ENCODE measurements around the gene NCBP2L. TPM values are rescaled to one million over a fixed set of nuclear protein-coding genes. Genes with fewer than 3 reads are reported as not detected.

NCBP2L gene
- total and polyA plus RNA-seq, 9 of the 15 experiments (the other 6 are each of a cell fraction or from before 2014, with no cell fraction given): not detected

DNA sequence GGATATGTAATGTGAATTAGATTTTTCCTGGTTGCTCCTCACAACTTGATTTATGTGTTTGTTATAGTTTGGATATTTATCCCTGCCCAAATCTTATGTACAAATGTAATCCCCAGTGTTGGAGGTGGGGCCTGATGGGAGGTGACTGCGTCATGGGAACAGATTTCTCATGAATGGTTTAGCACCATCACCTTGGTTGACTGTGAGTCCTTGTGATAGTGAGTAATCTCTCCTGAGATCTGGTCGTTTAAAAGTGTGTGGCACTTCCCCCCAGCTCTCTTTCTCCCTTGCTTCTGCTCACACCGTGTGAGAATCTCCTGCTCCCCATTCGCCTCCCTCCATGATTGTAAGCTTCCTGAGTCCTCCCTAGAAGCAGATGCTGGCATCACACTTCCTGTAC, 50.3 kb downstream of the NCBP2L start (continued):
- TF ChIP-seq CEBPG (CRISPR knock-in tag; IDR thresholded peaks at IDR 0.05) (no peak), CEBPG (tag; conservative IDR thresholded peaks at IDR 0.05 in 1 of 2, IDR thresholded peaks at IDR 0.05 in 1 of 2) (no peak), SMARCB1 (IDR thresholded peaks at IDR 0.05; ENCODE audit: insufficient read length, low read depth) (no peak), RBFOX2 (IDR thresholded peaks at IDR 0.05; ENCODE audit: low read depth, low read length) (no peak), ZNF79 (CRISPR knock-in tag; IDR thresholded peaks at IDR 0.05; ENCODE audit: low read depth) (no peak), OTX1 (CRISPR knock-in tag; IDR thresholded peaks at IDR 0.05) (no peak)
- TF ChIP-seq, protein P1, sequence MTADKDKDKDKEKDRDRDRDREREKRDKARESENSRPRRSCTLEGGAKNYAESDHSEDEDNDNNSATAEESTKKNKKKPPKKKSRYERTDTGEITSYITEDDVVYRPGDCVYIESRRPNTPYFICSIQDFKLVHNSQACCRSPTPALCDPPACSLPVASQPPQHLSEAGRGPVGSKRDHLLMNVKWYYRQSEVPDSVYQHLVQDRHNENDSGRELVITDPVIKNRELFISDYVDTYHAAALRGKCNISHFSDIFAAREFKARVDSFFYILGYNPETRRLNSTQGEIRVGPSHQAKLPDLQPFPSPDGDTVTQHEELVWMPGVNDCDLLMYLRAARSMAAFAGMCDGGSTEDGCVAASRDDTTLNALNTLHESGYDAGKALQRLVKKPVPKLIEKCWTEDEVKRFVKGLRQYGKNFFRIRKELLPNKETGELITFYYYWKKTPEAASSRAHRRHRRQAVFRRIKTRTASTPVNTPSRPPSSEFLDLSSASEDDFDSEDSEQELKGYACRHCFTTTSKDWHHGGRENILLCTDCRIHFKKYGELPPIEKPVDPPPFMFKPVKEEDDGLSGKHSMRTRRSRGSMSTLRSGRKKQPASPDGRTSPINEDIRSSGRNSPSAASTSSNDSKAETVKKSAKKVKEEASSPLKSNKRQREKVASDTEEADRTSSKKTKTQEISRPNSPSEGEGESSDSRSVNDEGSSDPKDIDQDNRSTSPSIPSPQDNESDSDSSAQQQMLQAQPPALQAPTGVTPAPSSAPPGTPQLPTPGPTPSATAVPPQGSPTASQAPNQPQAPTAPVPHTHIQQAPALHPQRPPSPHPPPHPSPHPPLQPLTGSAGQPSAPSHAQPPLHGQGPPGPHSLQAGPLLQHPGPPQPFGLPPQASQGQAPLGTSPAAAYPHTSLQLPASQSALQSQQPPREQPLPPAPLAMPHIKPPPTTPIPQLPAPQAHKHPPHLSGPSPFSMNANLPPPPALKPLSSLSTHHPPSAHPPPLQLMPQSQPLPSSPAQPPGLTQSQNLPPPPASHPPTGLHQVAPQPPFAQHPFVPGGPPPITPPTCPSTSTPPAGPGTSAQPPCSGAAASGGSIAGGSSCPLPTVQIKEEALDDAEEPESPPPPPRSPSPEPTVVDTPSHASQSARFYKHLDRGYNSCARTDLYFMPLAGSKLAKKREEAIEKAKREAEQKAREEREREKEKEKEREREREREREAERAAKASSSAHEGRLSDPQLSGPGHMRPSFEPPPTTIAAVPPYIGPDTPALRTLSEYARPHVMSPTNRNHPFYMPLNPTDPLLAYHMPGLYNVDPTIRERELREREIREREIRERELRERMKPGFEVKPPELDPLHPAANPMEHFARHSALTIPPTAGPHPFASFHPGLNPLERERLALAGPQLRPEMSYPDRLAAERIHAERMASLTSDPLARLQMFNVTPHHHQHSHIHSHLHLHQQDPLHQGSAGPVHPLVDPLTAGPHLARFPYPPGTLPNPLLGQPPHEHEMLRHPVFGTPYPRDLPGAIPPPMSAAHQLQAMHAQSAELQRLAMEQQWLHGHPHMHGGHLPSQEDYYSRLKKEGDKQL (CRISPR knock-in tag; IDR thresholded peaks at IDR 0.05; ENCODE audit: borderline replicate concordance): no peak
- TF ChIP-seq, protein P2, sequence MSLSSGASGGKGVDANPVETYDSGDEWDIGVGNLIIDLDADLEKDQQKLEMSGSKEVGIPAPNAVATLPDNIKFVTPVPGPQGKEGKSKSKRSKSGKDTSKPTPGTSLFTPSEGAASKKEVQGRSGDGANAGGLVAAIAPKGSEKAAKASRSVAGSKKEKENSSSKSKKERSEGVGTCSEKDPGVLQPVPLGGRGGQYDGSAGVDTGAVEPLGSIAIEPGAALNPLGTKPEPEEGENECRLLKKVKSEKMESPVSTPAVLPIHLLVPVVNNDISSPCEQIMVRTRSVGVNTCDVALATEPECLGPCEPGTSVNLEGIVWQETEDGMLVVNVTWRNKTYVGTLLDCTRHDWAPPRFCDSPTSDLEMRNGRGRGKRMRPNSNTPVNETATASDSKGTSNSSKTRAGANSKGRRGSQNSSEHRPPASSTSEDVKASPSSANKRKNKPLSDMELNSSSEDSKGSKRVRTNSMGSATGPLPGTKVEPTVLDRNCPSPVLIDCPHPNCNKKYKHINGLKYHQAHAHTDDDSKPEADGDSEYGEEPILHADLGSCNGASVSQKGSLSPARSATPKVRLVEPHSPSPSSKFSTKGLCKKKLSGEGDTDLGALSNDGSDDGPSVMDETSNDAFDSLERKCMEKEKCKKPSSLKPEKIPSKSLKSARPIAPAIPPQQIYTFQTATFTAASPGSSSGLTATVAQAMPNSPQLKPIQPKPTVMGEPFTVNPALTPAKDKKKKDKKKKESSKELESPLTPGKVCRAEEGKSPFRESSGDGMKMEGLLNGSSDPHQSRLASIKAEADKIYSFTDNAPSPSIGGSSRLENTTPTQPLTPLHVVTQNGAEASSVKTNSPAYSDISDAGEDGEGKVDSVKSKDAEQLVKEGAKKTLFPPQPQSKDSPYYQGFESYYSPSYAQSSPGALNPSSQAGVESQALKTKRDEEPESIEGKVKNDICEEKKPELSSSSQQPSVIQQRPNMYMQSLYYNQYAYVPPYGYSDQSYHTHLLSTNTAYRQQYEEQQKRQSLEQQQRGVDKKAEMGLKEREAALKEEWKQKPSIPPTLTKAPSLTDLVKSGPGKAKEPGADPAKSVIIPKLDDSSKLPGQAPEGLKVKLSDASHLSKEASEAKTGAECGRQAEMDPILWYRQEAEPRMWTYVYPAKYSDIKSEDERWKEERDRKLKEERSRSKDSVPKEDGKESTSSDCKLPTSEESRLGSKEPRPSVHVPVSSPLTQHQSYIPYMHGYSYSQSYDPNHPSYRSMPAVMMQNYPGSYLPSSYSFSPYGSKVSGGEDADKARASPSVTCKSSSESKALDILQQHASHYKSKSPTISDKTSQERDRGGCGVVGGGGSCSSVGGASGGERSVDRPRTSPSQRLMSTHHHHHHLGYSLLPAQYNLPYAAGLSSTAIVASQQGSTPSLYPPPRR (CRISPR knock-in tag; IDR thresholded peaks at IDR 0.05; ENCODE audit: borderline replicate concordance): no peak
